Stimulated activated CD4-positive, alpha-beta T cell treated with anti-CD3 and anti-CD28 coated beads, Interleukin-1b, Interleukin-23, amount 100 ng/mL, for 4 hours (primary cell): Measurements from ENCODE around the gene RAD51B.
"Not testable (repeated sequence)": the region's sequence is repeated elsewhere in the genome, so short reads cannot be mapped to it uniquely, and the experiment has no call there.

Source experiments
- DNase-seq, 2 donors: peaks; one replicate each; pipeline ENCODE4 v3.0.0-alpha.2; 2020; ENCODE audit warnings: low read depth in 2 of 2

The RAD51B gene

GRCh38 chr14:68650404-68650994, 830.9 kb downstream of the RAD51B start:
- no peak for DNase-seq

GRCh38 chr14:68651075-68651474, 831.5 kb downstream of the RAD51B start:
- no peak for DNase-seq

- no peak for DNase-seq
Measured at GRCh38 chr14:68651652-68652432, 832.3 kb downstream of the RAD51B start.

- DNase-seq, result no peak
Measured at GRCh38 chr14:68652433-68652690, 832.8 kb downstream of the RAD51B start.

GRCh38 chr14:68653108-68653507, 833.5 kb downstream of the RAD51B start:
- no peak for DNase-seq

GRCh38 chr14:68653804-68654203, 834.2 kb downstream of the RAD51B start:
- DNase-seq, result no peak

- DNase-seq, result no peak
Measured at GRCh38 chr14:68654471-68654941, 834.9 kb downstream of the RAD51B start.

GRCh38 chr14:68655021-68655831, 835.6 kb downstream of the RAD51B start:
- no peak for DNase-seq

- DNase-seq, result no peak
Measured at GRCh38 chr14:68655911-68656316, 836.3 kb downstream of the RAD51B start.

- DNase-seq, result no peak
Measured at GRCh38 chr14:68656452-68656851, 836.9 kb downstream of the RAD51B start.

- DNase-seq, result no peak
Measured at GRCh38 chr14:68657300-68658028, 837.9 kb downstream of the RAD51B start.

GRCh38 chr14:68658029-68658509, 838.5 kb downstream of the RAD51B start:
- no peak for DNase-seq

- no peak for DNase-seq
Measured at GRCh38 chr14:68658943-68659931, 839.7 kb downstream of the RAD51B start.

GRCh38 chr14:68660495-68660894, 840.9 kb downstream of the RAD51B start:
- no peak for DNase-seq

GRCh38 chr14:68661226-68662225, 841.9 kb downstream of the RAD51B start:
- no peak for DNase-seq

- no peak for DNase-seq
Measured at GRCh38 chr14:68662392-68662791, 842.8 kb downstream of the RAD51B start.

GRCh38 chr14:68662826-68663225, 843.2 kb downstream of the RAD51B start:
- DNase-seq, result not testable (repeated sequence)

GRCh38 chr14:68663385-68664076, 844.0 kb downstream of the RAD51B start:
- DNase-seq, result peak in 1 of 2 donors; percentile 18

GRCh38 chr14:68664225-68664681, 844.7 kb downstream of the RAD51B start:
- no peak for DNase-seq
